ENCODE results near the gene SLC25A39. TPM values are rescaled to one million over a fixed set of nuclear protein-coding genes. Genes with fewer than 3 reads are reported as not detected.

Gene SLC25A39
- total RNA-seq, 3 donors from 2014 or later, result 53.1 to 88.2 (median 64.2) TPM

- H3K36me3 ChIP-seq, result peaks cover 8% of the 10 kb centered on the region
- no peaks in the 10 kb centered on the region for H3K9me3 ChIP-seq
- H3K4me3 ChIP-seq, result peak overlapping the region in 2 of 3 donors; percentile 53 to 75
- no peaks in the 10 kb centered on the region for H3K27me3 ChIP-seq
- H3K4me1 ChIP-seq, result no peaks in the 10 kb centered on the region
- intact Hi-C loops (cut with DNase I; ENCODE audit: low total_unique reads), result loop anchor here (5.0 kb wide), 1 partner anchor 499 kb away; no protein-coding TSS in a partner anchor
- no peak for DNase-seq (ENCODE audit: low spot score in 2 of 2)
- TF ChIP-seq CTCF (IDR thresholded peaks at IDR 0.05) (no peak), POLR2A (IDR thresholded peaks at IDR 0.05) (no peak), POLR2AphosphoS5 (IDR thresholded peaks at IDR 0.05) (no peak)
- H3K27ac ChIP-seq, result peak overlapping the region in 1 of 2 donors; percentile 61
Measured at GRCh38 chr17:44352828-44353671, 28.4 kb upstream of the SLC25A39 start.

- intact Hi-C loops (cut with DNase I; ENCODE audit: low total_unique reads), result loop anchor here (5.0 kb wide), 1 partner anchor 500 kb away; no protein-coding TSS in a partner anchor
- DNase-seq (ENCODE audit: low spot score in 2 of 2), result no peak
- Histone ChIP-seq H3K4me1 (no peaks in the 10 kb centered on the region), H3K27me3 (no peaks in the 10 kb centered on the region), H3K9me3 (no peaks in the 10 kb centered on the region), H3K27ac (no peak overlapping the region), H3K36me3 (peaks cover 8% of the 10 kb centered on the region), H3K4me3 (no peak overlapping the region)
- TF ChIP-seq POLR2AphosphoS5 (IDR thresholded peaks at IDR 0.05), result no peak
- TF ChIP-seq CTCF (IDR thresholded peaks at IDR 0.05), result no peak
- no peak for TF ChIP-seq POLR2A (IDR thresholded peaks at IDR 0.05)
Measured at GRCh38 chr17:44351961-44352827, 27.6 kb upstream of the SLC25A39 start.

GRCh38 chr17:44351464-44351863 is 26.8 kb upstream of the SLC25A39 start:
- TF ChIP-seq CTCF (IDR thresholded peaks at IDR 0.05), result no peak
- no peak for TF ChIP-seq POLR2A (IDR thresholded peaks at IDR 0.05)
- no peak for TF ChIP-seq POLR2AphosphoS5 (IDR thresholded peaks at IDR 0.05)
- intact Hi-C loops (cut with DNase I; ENCODE audit: low total_unique reads), result loop anchor here (5.0 kb wide), 1 partner anchor 501 kb away; no protein-coding TSS in a partner anchor
- H3K27ac ChIP-seq, result no peak overlapping the region
- DNase-seq (ENCODE audit: low spot score in 2 of 2), result no peak
- no peak overlapping the region for H3K4me3 ChIP-seq
- H3K36me3 ChIP-seq, result peaks cover 8% of the 10 kb centered on the region
- H3K9me3 ChIP-seq, result no peaks in the 10 kb centered on the region
- no peaks in the 10 kb centered on the region for H3K27me3 ChIP-seq
- H3K4me1 ChIP-seq, result no peaks in the 10 kb centered on the region

GRCh38 chr17:44350733-44351226 is 26.2 kb upstream of the SLC25A39 start:
- Histone ChIP-seq H3K27ac (no peak overlapping the region), H3K4me1 (no peaks in the 10 kb centered on the region), H3K36me3 (peaks cover 8% of the 10 kb centered on the region), H3K9me3 (no peaks in the 10 kb centered on the region), H3K27me3 (no peaks in the 10 kb centered on the region), H3K4me3 (no peak overlapping the region)
- DNase-seq (ENCODE audit: low spot score in 2 of 2), result no peak
- intact Hi-C loops (cut with DNase I; ENCODE audit: low total_unique reads), result loop anchor here (5.0 kb wide), 1 partner anchor 502 kb away; no protein-coding TSS in a partner anchor
- TF ChIP-seq POLR2A (IDR thresholded peaks at IDR 0.05) (no peak), CTCF (IDR thresholded peaks at IDR 0.05) (peak in 2 of 3 donors; percentile 56 to 70)
